Measurements from ENCODE around the gene POMT2. TPM values are rescaled to one million over a fixed set of nuclear protein-coding genes. Genes with fewer than 3 reads are reported as not detected.
"Not testable (repeated sequence)": the region's sequence is repeated elsewhere in the genome, so short reads cannot be mapped to it uniquely, and the experiment has no call there.

POMT2 gene
- total RNA-seq, 1 donor from 2014 or later = 11.2 TPM

- ATAC-seq = peak; percentile 22
These were observed 19.6 kb downstream of the POMT2 start for GRCh38 chr14:77301103-77301502.

GRCh38 chr14:77299771-77300170, 20.9 kb downstream of the POMT2 start:
- ATAC-seq = no peak

- no peak for ATAC-seq
These were observed 23.8 kb downstream of the POMT2 start for GRCh38 chr14:77296906-77297305.

GRCh38 chr14:77296155-77296554, 24.5 kb downstream of the POMT2 start:
- ATAC-seq = no peak

GRCh38 chr14:77290705-77291104, 30.0 kb downstream of the POMT2 start:
- no peak for ATAC-seq

GRCh38 chr14:77286576-77286975, 34.1 kb downstream of the POMT2 start:
- no peak for ATAC-seq

GRCh38 chr14:77284466-77284865, 36.2 kb downstream of the POMT2 start:
- ATAC-seq = no peak

- no peak for ATAC-seq
These were observed 36.6 kb downstream of the POMT2 start for GRCh38 chr14:77284066-77284465.

- ATAC-seq = no peak
These were observed 38.8 kb downstream of the POMT2 start for GRCh38 chr14:77281852-77282410.

- not testable (repeated sequence) for ATAC-seq
These were observed 39.8 kb downstream of the POMT2 start for GRCh38 chr14:77280921-77281320.

- no peak for ATAC-seq
These were observed 41.0 kb downstream of the POMT2 start for GRCh38 chr14:77279719-77280118.

- ATAC-seq = peak; percentile 9
These were observed 42.0 kb downstream of the POMT2 start for GRCh38 chr14:77278461-77279230.

- no peak for ATAC-seq
These were observed 43.7 kb downstream of the POMT2 start for GRCh38 chr14:77276959-77277358.

GRCh38 chr14:77276295-77276935, 44.3 kb downstream of the POMT2 start:
- ATAC-seq = no peak

- no peak for ATAC-seq
These were observed 45.1 kb downstream of the POMT2 start for GRCh38 chr14:77275601-77276017.

- no peak for ATAC-seq
These were observed 45.6 kb downstream of the POMT2 start for GRCh38 chr14:77275041-77275580.

- no peak for ATAC-seq
These were observed 46.9 kb downstream of the POMT2 start for GRCh38 chr14:77273796-77274195.

- ATAC-seq = no peak
These were observed 48.4 kb downstream of the POMT2 start for GRCh38 chr14:77272261-77272660.

GRCh38 chr14:77271113-77271710, 49.5 kb downstream of the POMT2 start, which contains the start of gene NGB:
Gene NGB, minus strand, starts transcription at chr14:77271206. Its CDS starts 269 bp downstream, at chr14:77270937.
- ATAC-seq = peak; percentile 6

- peak; percentile 11 for ATAC-seq
These were observed 50.1 kb downstream of the POMT2 start for GRCh38 chr14:77270361-77271112.

GRCh38 chr14:77268989-77269600, 51.6 kb downstream of the POMT2 start:
- no peak for ATAC-seq
